GM21526 (cell line): ENCODE measurements around the gene MEGF6.

Experiments
- ATAC-seq: cut with Tn5 transposase; IDR thresholded peaks from one replicate; pipeline ENCODE4 v1.9.1; 2021; ENCODE audit warnings: moderate library complexity; ENCODE audit not compliant: unreplicated experiment, low FRiP score

The MEGF6 gene

GRCh38 chr1:3646596-3646995, 35.3 kb upstream of the MEGF6 start:
- ATAC-seq = no peak

- no peak for ATAC-seq
Observed at GRCh38 chr1:3645666-3646355, 34.5 kb upstream of the MEGF6 start.

- ATAC-seq = no peak
Observed at GRCh38 chr1:3645247-3645646, 33.9 kb upstream of the MEGF6 start.

- no peak for ATAC-seq
Observed at GRCh38 chr1:3644273-3644672, 33.0 kb upstream of the MEGF6 start.

- ATAC-seq = no peak
Observed at GRCh38 chr1:3642919-3643675, 31.8 kb upstream of the MEGF6 start.

- ATAC-seq = no peak
Observed at GRCh38 chr1:3641816-3642215, 30.5 kb upstream of the MEGF6 start.

- no peak for ATAC-seq
Observed at GRCh38 chr1:3641046-3641760, 29.9 kb upstream of the MEGF6 start.

GRCh38 chr1:3640121-3640837, 29.0 kb upstream of the MEGF6 start:
- no peak for ATAC-seq

- no peak for ATAC-seq
Observed at GRCh38 chr1:3639397-3639911, 28.1 kb upstream of the MEGF6 start.

GRCh38 chr1:3638676-3639075, 27.4 kb upstream of the MEGF6 start:
- no peak for ATAC-seq

- ATAC-seq = no peak
Observed at GRCh38 chr1:3638027-3638426, 26.7 kb upstream of the MEGF6 start.

GRCh38 chr1:3636531-3636930, 25.2 kb upstream of the MEGF6 start:
- no peak for ATAC-seq

GRCh38 chr1:3636080-3636479, 24.8 kb upstream of the MEGF6 start:
- ATAC-seq = no peak

GRCh38 chr1:3634059-3634800, 22.9 kb upstream of the MEGF6 start:
- ATAC-seq = no peak

GRCh38 chr1:3633344-3634058, 22.2 kb upstream of the MEGF6 start:
- no peak for ATAC-seq

GRCh38 chr1:3632716-3633343, 21.5 kb upstream of the MEGF6 start:
- no peak for ATAC-seq

GRCh38 chr1:3632298-3632697, 21.0 kb upstream of the MEGF6 start:
- ATAC-seq = no peak

GRCh38 chr1:3631320-3632260, 20.3 kb upstream of the MEGF6 start:
- ATAC-seq = no peak
